HCEC 1CT (cell line): ENCODE results near the gene FOXD1.
A peak's percentile ranks its signal among the peaks of the same experiment; 100 is the strongest.
"Not testable (repeated sequence)": the region's sequence is repeated elsewhere in the genome, so short reads cannot be mapped to it uniquely, and the experiment has no call there.

Experiments
- DNase-seq: peaks from one replicate; pipeline ENCODE4 v3.0.0-alpha.2; 2017

Gene FOXD1

DNA sequence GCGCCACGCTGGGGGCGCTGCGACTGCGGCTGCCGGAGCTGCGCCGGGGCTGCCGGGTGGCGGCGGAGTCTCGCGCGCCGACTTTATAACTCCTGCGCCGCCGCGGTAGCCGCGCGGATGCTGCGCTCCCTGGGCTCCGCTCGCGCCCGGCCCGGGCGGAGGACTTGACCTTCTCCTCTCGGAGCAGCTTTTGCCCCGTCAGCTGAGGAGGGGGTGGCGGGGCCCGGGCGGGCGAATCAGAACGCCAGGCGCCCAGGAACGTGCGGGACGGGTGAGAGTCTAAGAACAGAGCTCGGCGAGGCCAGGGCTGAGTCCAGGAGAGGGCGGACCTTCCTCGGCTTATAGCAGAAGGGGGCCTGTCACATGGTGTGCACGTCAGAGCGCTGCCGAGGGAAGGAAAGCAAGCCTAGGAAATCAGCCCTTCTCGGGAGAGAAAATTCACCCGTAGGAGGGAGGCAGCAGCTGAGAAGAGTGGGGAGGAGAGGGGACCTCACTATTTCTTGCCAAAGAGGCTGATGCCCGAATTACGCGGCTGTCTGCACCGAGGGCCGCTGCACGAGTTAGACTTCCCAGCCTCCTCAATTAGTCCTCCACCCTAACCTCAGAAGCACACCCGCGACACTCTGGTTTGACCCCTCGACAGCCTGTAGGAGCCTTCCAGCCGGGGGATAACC is at the start of gene FOXD1:
Gene FOXD1 (minus strand): TSS at position 315 of the 674 bp plus-strand sequence. CDS start 415 bp downstream, outside the sequence.
- DNase-seq, result peak; percentile 97

DNA sequence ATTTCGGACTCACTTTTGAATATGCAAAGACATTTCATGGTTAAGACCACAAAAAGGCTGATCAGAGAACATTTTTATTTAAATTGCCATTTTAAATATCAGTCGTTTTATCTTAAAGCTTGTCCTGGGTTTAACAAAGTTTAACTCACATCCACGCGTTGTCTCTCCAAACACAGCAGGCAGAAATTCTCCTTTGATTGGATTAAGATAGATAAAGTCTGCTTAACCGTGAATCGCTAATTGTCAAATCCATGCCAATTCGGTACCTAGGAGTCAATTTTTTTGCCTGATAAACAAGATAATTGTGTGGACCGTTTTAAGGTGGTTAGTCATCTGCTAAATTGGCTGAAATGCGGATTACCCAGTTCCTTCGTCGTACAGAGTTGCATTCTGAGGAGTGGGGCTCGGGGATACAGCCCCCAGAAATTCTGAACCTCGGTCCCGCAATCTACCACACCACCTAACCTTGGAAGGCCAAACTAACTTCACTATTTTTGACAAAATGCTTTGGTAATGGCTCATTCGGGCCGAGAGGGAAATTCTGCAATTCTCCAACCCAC is 49.0 kb upstream of the FOXD1 start:
- no peak for DNase-seq

GRCh38 chr5:73496984-73497457 is 48.4 kb upstream of the FOXD1 start:
- peak; percentile 73 for DNase-seq

DNA sequence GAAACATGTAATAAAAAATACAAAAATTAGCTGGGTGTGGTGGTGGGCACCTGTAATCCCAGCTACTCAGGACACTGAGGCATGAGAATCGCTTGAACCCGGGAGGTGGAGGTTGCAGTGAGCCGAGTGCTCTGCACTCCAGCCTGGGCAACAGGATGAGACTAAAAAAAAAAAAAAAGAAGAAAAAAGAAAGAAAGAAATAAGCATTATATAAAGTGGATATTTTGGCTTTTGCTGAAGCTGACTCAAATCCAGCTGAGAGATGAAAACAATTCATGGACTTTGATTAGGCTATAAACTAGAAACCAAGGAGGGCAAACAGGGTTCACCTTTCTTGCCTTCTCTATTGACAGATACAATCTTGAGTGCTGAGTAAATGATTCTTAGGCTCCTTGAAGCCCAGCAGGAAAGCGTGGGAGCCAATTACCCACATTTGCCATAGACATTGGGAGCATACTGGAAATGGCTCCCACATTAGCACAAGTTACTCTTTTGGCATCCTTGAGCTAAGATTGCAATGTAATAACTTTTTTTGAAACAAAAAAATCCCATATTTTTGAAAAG is 47.3 kb upstream of the FOXD1 start:
- DNase-seq, result no peak

DNA sequence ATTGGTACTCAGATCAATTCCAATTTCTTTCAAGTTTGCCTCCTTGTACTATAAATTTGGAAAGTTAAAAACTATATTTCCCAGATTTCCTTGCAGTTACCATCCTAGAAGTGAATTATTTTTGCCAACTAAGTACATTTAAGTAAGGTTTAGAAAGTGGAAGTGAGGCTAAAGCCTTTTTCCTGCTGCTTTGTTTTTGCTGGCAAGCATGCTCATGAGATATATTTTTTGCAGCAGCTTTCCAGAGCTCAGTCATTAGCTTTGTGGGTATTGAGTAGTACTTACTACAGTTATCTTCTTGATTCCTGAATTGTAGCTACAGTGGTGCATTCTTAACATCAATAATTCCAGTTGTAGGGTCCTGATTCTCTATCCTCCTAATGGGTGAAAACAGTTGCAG is 46.1 kb upstream of the FOXD1 start:
- DNase-seq, result no peak

GRCh38 chr5:73493421-73493820 is 44.8 kb upstream of the FOXD1 start:
- no peak for DNase-seq

GRCh38 chr5:73491155-73491554 is 42.6 kb upstream of the FOXD1 start:
- no peak for DNase-seq

DNA sequence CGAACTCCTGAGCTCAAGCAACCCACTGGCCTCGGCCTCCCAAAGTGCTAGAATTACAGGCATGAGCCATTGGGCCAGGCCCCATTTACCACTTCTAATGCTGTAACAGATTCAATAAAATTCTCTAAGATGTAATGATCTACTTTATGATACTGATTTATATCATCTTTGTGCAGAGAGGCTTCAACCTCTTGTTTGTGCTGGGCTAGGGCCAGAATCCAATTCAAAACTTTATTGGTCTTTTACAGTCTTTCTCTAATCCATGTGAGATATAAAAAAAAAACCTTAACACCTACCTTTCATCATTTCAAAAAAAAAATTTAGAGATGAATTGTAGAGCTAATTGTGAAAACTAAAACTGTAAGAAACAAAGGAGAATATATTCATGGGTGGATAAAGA is 41.5 kb upstream of the FOXD1 start:
- DNase-seq, result no peak

DNA sequence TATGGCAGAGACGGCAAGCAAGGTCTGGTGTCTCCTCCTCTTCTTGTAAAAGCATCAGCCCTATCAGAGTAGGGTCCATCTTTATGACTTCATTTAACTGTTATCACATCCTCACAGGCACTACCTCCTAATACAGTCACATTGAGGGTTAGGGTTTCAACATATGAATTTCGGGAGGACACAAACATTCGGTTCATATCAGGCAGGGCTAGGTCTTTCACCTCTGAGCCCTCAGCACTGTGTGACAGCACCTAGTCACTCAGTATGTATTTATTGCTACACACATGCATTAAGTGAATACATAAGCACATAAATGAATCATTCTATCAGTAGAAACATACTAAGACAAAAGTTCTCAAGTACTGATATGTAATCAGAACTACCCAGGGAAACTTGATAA is 40.2 kb upstream of the FOXD1 start:
- no peak for DNase-seq

GRCh38 chr5:73487815-73488214 is 39.2 kb upstream of the FOXD1 start:
- no peak for DNase-seq

DNA sequence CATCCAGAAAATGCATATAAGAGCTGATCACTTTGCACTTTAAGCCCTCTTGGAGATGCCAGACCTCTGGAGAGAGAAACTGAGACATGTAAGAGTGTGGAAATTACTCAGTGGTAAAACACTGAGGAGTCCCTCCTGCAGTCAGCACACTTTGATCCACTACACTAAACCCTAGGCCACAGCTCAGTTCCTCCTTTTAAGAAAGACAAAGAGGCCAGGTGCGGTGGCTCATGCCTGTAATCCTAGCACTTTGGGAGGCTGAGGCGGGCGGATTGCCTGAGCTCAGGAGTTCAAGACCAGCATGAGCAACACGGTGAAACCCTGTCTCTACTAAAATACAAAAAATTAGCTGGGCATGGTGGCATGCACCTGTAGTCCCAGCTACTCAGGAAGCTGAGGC is 38.7 kb upstream of the FOXD1 start:
- not testable (repeated sequence) for DNase-seq

DNA sequence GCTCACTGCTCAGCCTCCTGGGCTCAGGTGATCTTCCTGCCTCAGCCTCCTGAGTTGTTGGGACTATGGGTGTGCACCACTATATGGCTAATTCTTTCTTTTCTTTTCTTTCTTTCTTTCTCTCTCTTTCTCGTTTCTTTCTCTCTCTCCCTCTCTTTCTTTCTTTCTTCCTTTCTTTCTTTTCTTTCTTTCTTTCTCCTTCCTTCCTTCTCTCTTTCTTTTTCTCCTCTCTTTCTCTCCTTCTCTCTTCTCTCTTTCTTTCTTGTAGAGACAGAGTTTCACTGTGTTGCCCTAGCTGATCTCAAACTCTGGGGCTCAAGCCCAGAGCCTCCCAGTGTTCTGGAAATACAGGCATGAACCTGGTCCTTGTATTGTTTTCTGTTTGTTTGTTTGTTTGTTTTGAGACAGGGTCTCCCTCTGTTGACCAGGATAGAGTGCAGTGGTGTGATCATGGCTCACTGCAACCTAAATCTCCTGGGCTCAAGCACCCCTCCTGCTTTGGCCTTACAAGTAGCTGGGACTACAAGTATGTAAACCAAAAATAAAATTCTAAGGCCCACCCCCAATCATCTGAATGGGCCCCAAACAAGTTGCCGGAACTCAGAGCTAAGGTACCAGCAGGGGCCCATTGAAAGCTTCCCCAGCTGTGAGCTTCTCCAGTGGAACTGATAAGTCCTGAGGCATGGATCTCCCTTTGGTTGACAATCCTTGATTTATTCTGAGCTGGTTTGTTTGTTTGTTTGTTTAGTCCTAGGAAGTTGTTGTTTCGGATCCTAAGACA is 37.7 kb upstream of the FOXD1 start:
- no peak for DNase-seq

- DNase-seq, result peak; percentile 29
Measured at GRCh38 chr5:73485715-73486114, 37.1 kb upstream of the FOXD1 start.

GRCh38 chr5:73484511-73484910 is 35.9 kb upstream of the FOXD1 start:
- DNase-seq, result no peak

DNA sequence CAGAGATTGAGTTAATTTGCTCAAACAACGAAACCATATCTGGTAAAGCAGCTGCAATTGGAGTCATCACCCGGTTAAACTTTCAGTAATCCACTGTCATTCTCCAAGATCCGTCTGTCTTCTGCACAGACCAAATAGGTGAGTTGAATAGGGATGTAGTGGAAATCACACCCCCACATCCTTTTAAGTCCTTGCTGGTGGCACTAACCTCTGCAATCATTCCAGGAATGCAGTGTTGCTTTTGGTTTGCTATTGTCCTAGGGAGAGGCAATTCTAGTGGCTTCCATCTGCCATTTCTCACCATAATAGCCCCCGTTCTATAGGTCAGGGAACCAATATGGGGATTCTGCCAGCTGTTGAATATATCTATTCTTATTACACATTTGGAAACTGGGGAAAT is 35.1 kb upstream of the FOXD1 start:
- no peak for DNase-seq

GRCh38 chr5:73482383-73483136 is 34.0 kb upstream of the FOXD1 start:
- peak; percentile 17 for DNase-seq

DNA sequence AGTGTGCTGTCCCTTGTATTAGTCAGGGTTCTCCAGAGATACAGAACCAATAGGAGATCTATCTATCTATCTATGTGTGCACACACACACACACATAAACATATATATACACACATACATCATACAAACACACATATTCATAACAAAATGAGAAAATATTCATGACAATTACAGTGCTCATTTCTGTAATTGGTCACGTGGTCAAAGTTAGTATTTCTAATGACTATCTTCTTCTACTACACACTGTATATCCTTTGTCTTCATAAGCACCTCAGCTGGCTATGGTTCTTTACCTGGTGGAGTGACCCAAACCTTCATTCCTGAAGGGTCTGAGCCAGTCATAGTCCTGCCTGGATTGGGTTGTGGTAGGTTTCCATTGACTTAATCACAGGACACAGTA is 31.9 kb upstream of the FOXD1 start:
- DNase-seq, result no peak

GRCh38 chr5:73472116-73472515 is 23.5 kb upstream of the FOXD1 start:
- no peak for DNase-seq

- DNase-seq, result no peak
Measured at GRCh38 chr5:73471654-73472053, 23.1 kb upstream of the FOXD1 start.

GRCh38 chr5:73469878-73470277 is 21.3 kb upstream of the FOXD1 start:
- DNase-seq, result no peak

DNA sequence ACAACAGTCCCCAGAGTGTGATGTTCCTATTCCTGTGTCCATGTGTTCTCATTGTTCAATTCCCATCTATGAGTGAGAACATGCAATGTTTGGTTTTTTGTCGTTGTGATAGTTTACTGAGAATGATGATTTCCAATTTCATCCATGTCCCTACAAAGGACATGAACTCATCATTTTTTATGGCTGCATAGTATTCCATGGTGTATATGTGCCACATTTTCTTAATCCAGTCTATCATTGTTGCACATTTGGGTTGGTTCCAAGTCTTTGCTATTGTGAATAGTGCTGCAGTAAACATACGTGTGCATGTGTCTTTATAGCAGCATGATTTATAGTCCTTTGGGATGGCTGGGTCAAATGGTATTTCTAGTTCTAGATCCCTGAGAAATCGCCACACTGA is 20.1 kb upstream of the FOXD1 start:
- not testable (repeated sequence) for DNase-seq

- no peak for DNase-seq
Measured at GRCh38 chr5:73464016-73464745, 15.6 kb upstream of the FOXD1 start.
